ENCODE measurements around the gene SEC16B. TPM values are rescaled to one million over a fixed set of nuclear protein-coding genes. Genes with fewer than 3 reads are reported as not detected.

Gene SEC16B
- total RNA-seq, 2 experiments from 2014 or later, result not detected

GRCh38 chr1:177920091-177920490 lies 49.8 kb downstream of the SEC16B start:
- H3K27me3 Mint-ChIP-seq, result no peaks in the 10 kb centered on the region

GRCh38 chr1:177915641-177916040 lies 54.2 kb downstream of the SEC16B start:
- ChIA-PET POLR2A (no interaction called here), CTCF (no interaction called here)
- Mint-ChIP-seq H3K36me3 (ENCODE audit: low read depth) (no peaks in the 10 kb centered on the region), H3K4me1 (ENCODE audit: low read depth) (no peaks in the 10 kb centered on the region), H3K27ac (no peak overlapping the region), H3K27me3 (no peaks in the 10 kb centered on the region), H3K9me3 (no peaks in the 10 kb centered on the region), H3K4me3 (no peak overlapping the region)
- Histone ChIP-seq H3K9me3 (ENCODE audit: control insufficient read depth in 1 of 2, insufficient read depth in 1 of 2, low read length in 2 of 2) (peaks cover 0 to 4% of the 10 kb centered on the region in 2 experiments), H3K4me1 (ENCODE audit: insufficient read depth, low read length) (no peaks in the 10 kb centered on the region), H3K4me3 (ENCODE audit: low read length) (no peak overlapping the region), H3K36me3 (ENCODE audit: insufficient read depth, low read length) (no peaks in the 10 kb centered on the region), H3K27ac (ENCODE audit: low read depth in 1 of 2, low read length in 2 of 2) (no peak overlapping the region), H3K27me3 (ENCODE audit: control insufficient read depth in 1 of 2, insufficient read depth in 2 of 2, low read length in 2 of 2) (no peaks in the 10 kb centered on the region)
- no peak for DNase-seq
- ATAC-seq (ENCODE audit: poor library complexity), result no peak
- no peak for TF ChIP-seq CTCF (IDR thresholded peaks at IDR 0.05)
- intact Hi-C loops (cut with DNase I, micrococcal nuclease), result no loop called here

More at GRCh38 chr1:177920091-177920490, 49.8 kb downstream of the SEC16B start:
- Histone ChIP-seq H3K4me3 (ENCODE audit: low read length) (no peak overlapping the region), H3K27ac (ENCODE audit: low read depth in 1 of 2, low read length in 2 of 2) (no peak overlapping the region), H3K36me3 (ENCODE audit: insufficient read depth, low read length) (no peaks in the 10 kb centered on the region), H3K27me3 (ENCODE audit: control insufficient read depth in 1 of 2, insufficient read depth in 2 of 2, low read length in 2 of 2) (no peaks in the 10 kb centered on the region), H3K9me3 (ENCODE audit: control insufficient read depth in 1 of 2, insufficient read depth in 1 of 2, low read length in 2 of 2) (peaks cover 0 to 4% of the 10 kb centered on the region in 2 experiments), H3K4me1 (ENCODE audit: insufficient read depth, low read length) (no peaks in the 10 kb centered on the region)
- CTCF ChIA-PET, result interaction anchor here (0.7 kb wide), 1 partner anchor 9 kb away, joined by 3 read pairs; no protein-coding TSS in a partner anchor
- POLR2A ChIA-PET, result no interaction called here
- Mint-ChIP-seq H3K4me3 (no peak overlapping the region), H3K27ac (no peak overlapping the region), H3K4me1 (ENCODE audit: low read depth) (no peaks in the 10 kb centered on the region), H3K9me3 (no peaks in the 10 kb centered on the region), H3K36me3 (ENCODE audit: low read depth) (no peaks in the 10 kb centered on the region)
- ATAC-seq (ENCODE audit: poor library complexity), result no peak
- TF ChIP-seq CTCF (IDR thresholded peaks at IDR 0.05), result no peak
- DNase-seq, result no peak
- intact Hi-C loops (cut with DNase I, micrococcal nuclease), result no loop called here

- no peak overlapping the region for H3K4me3 ChIP-seq (ENCODE audit: low read length)
- no peaks in the 10 kb centered on the region for H3K27me3 ChIP-seq (ENCODE audit: control insufficient read depth in 1 of 2, insufficient read depth in 2 of 2, low read length in 2 of 2)
- Mint-ChIP-seq H3K9me3 (peaks cover 2% of the 10 kb centered on the region), H3K4me3 (no peak overlapping the region), H3K36me3 (ENCODE audit: low read depth) (no peaks in the 10 kb centered on the region), H3K4me1 (ENCODE audit: low read depth) (no peaks in the 10 kb centered on the region), H3K27ac (no peak overlapping the region), H3K27me3 (no peaks in the 10 kb centered on the region)
- H3K36me3 ChIP-seq (ENCODE audit: insufficient read depth, low read length), result no peaks in the 10 kb centered on the region
- POLR2A ChIA-PET, result no interaction called here
- DNase-seq (no peak), ATAC-seq (ENCODE audit: poor library complexity) (no peak)
- intact Hi-C loops (cut with DNase I, micrococcal nuclease), result no loop called here
- H3K9me3 ChIP-seq (ENCODE audit: control insufficient read depth in 1 of 2, insufficient read depth in 1 of 2, low read length in 2 of 2), result peaks cover 0 to 4% of the 10 kb centered on the region in 2 experiments
- CTCF ChIA-PET, result interaction anchor here (0.8 kb wide), 1 partner anchor 10 kb away, joined by 3 read pairs; no protein-coding TSS in a partner anchor
- H3K4me1 ChIP-seq (ENCODE audit: insufficient read depth, low read length), result no peaks in the 10 kb centered on the region
- H3K27ac ChIP-seq (ENCODE audit: low read depth in 1 of 2, low read length in 2 of 2), result no peak overlapping the region
- TF ChIP-seq CTCF (IDR thresholded peaks at IDR 0.05), result no peak
These were observed 55.3 kb downstream of the SEC16B start for GRCh38 chr1:177914603-177915002.
